ENCODE data around the gene EXO1. TPM values are rescaled to one million over a fixed set of nuclear protein-coding genes. Genes with fewer than 3 reads are reported as not detected.
"Not testable (repeated sequence)": the region's sequence is repeated elsewhere in the genome, so short reads cannot be mapped to it uniquely, and the experiment has no call there.

The EXO1 gene
- total RNA-seq, 1 experiment from 2014 or later: 50.1 TPM

- DNase-seq (ENCODE audit: low read depth): peak; percentile 43
These were observed 13.1 kb upstream of the EXO1 start for GRCh38 chr1:241834733-241835377.

GRCh38 chr1:241836941-241837340 is 11.1 kb upstream of the EXO1 start:
- DNase-seq (ENCODE audit: low read depth): no peak

GRCh38 chr1:241837416-241837815 is 10.6 kb upstream of the EXO1 start:
- DNase-seq (ENCODE audit: low read depth): no peak

GRCh38 chr1:241837901-241838300 is 10.1 kb upstream of the EXO1 start:
- peak; percentile 34 for DNase-seq (ENCODE audit: low read depth)

- DNase-seq (ENCODE audit: low read depth): no peak
These were observed 9.1 kb upstream of the EXO1 start for GRCh38 chr1:241838897-241839296.

- DNase-seq (ENCODE audit: low read depth): no peak
These were observed 8.5 kb upstream of the EXO1 start for GRCh38 chr1:241839369-241839979.

GRCh38 chr1:241840164-241840563 is 7.8 kb upstream of the EXO1 start:
- no peak for DNase-seq (ENCODE audit: low read depth)

GRCh38 chr1:241841691-241842090 is 6.3 kb upstream of the EXO1 start:
- DNase-seq (ENCODE audit: low read depth): no peak

- peak; percentile 24 for DNase-seq (ENCODE audit: low read depth)
These were observed 5.4 kb upstream of the EXO1 start for GRCh38 chr1:241842565-241842964.

- no peak for DNase-seq (ENCODE audit: low read depth)
These were observed 3.4 kb upstream of the EXO1 start for GRCh38 chr1:241844593-241844992.

GRCh38 chr1:241846375-241846774 is 1.6 kb upstream of the EXO1 start:
- DNase-seq (ENCODE audit: low read depth): no peak

- DNase-seq (ENCODE audit: low read depth): no peak
These were observed 1.0 kb upstream of the EXO1 start for GRCh38 chr1:241846862-241847539.

- DNase-seq (ENCODE audit: low read depth): no peak
These were observed 536 bp upstream of the EXO1 start for GRCh38 chr1:241847540-241847795.

GRCh38 chr1:241848686-241849344 is 811 bp downstream of the EXO1 start:
- DNase-seq (ENCODE audit: low read depth): peak; percentile 3

- no peak for DNase-seq (ENCODE audit: low read depth)
These were observed 1.3 kb downstream of the EXO1 start for GRCh38 chr1:241849345-241849695.

GRCh38 chr1:241855545-241856140 is 7.6 kb downstream of the EXO1 start:
- DNase-seq (ENCODE audit: low read depth): not testable (repeated sequence)

GRCh38 chr1:241857131-241857530 is 9.1 kb downstream of the EXO1 start:
- DNase-seq (ENCODE audit: low read depth): no peak

GRCh38 chr1:241860922-241861321 is 12.9 kb downstream of the EXO1 start:
- no peak for DNase-seq (ENCODE audit: low read depth)

GRCh38 chr1:241869022-241869421 is 21.0 kb downstream of the EXO1 start:
- DNase-seq (ENCODE audit: low read depth): no peak

- DNase-seq (ENCODE audit: low read depth): no peak
These were observed 22.3 kb downstream of the EXO1 start for GRCh38 chr1:241870336-241870735.

GRCh38 chr1:241870746-241871430 is 22.9 kb downstream of the EXO1 start:
- no peak for DNase-seq (ENCODE audit: low read depth)

- no peak for DNase-seq (ENCODE audit: low read depth)
These were observed 33.4 kb downstream of the EXO1 start for GRCh38 chr1:241881440-241881839.
